B cell (primary cell): ENCODE results near the gene DOCK7. TPM values are rescaled to one million over a fixed set of nuclear protein-coding genes. Genes with fewer than 3 reads are reported as not detected.

Experiments
- ATAC-seq: fragments of 200-7000 bp; cut with Tn5 transposase; one replicate; pipeline ENCODE4 v1.10.0; 2021; ENCODE audit warnings: low read depth, mild to moderate bottlenecking, moderate number of reproducible peaks, moderate library complexity
- CTCF ChIA-PET: fragments of 350-600 bp; sonication (Branson Sonifier 250); formaldehyde crosslinking; loops from one replicate; lab custom pipeline; 2021; ENCODE audit warnings: antibody characterized with exemption, inconsistent platforms; lab: Charles Lee
- POLR2A ChIA-PET: fragments of 350-600 bp; sonication (Branson Sonifier 250); formaldehyde crosslinking; loops from one replicate; lab custom pipeline; 2021; ENCODE audit warnings: antibody characterized with exemption; lab: Charles Lee
- DNase-seq: peaks from one replicate; pipeline ENCODE4 v3.0.0; 2013
- H2AFZ ChIP-seq: 2 replicates; pipeline ENCODE4 v1.6.1; 2012; ENCODE audit warnings: mild to moderate bottlenecking, low read depth, low read length; ENCODE audit not compliant: insufficient read depth, poor library complexity, severe bottlenecking
- H3K27ac ChIP-seq, 2 donors: 1 replicate in 1 of 2; 2 replicates in 1 of 2; pipeline ENCODE4 v1.5.1; 2012 to 2013; ENCODE audit warnings: low read length in 2 of 2, mild to moderate bottlenecking in 2 of 2, moderate library complexity in 1 of 2
- H3K27me3 ChIP-seq, 4 experiments: fragments of 200-600 bp in 1 of 4; sonication (generic) in 1 of 4; replicated peaks in 1 of 4; 1 replicate in 2 of 4; 2 replicates in 2 of 4; pipeline versions ENCODE4 v1.6.1 to v1.7.0; 2013 to 2016; ENCODE audit warnings: low read length in 3 of 4, mild to moderate bottlenecking in 2 of 4, mixed read lengths in 1 of 4, moderate library complexity in 1 of 4; ENCODE audit not compliant: insufficient read depth in 4 of 4, control insufficient read depth in 3 of 4; ENCODE audit errors: control extremely low read depth in 1 of 4
- H3K36me3 ChIP-seq, 2 experiments: replicated peaks in 1 of 2; 1 replicate in 1 of 2; 2 replicates in 1 of 2; pipeline versions ENCODE4 v1.6.1 to v1.7.1; 2013; ENCODE audit warnings: low read length in 1 of 2; ENCODE audit not compliant: insufficient read depth in 2 of 2, control insufficient read depth in 1 of 2; ENCODE audit errors: control extremely low read depth in 1 of 2, extremely low read depth in 1 of 2
- H3K4me1 ChIP-seq, 2 donors: fragments of 200-600 bp in 1 of 2; sonication (generic) in 1 of 2; 1 replicate in 1 of 2; 2 replicates in 1 of 2; pipeline versions ENCODE4 v1.5.1 to v1.6.1; 2013 to 2017; ENCODE audit warnings: low read length in 2 of 2; ENCODE audit not compliant: control insufficient read depth in 2 of 2, insufficient read depth in 2 of 2
- H3K4me2 ChIP-seq: replicated peaks from 2 replicates; pipeline ENCODE3; 2012; ENCODE audit warnings: mild to moderate bottlenecking, low read depth, low read length; ENCODE audit not compliant: poor library complexity, severe bottlenecking
- H3K4me3 ChIP-seq, 5 experiments: fragments of 200-600 bp in 1 of 5; sonication (generic) in 1 of 5; 1 replicate in 3 of 5; 2 replicates in 2 of 5; pipeline versions ENCODE4 v1.5.1 to v1.7.0; 2011 to 2016; ENCODE audit warnings: low read length in 4 of 5, mild to moderate bottlenecking in 4 of 5, low read depth in 2 of 5, control low read depth in 1 of 5, moderate library complexity in 1 of 5; ENCODE audit not compliant: insufficient read depth in 1 of 5; ENCODE audit errors: control extremely low read depth in 1 of 5, extremely low read depth in 1 of 5
- H3K79me2 ChIP-seq: fragments of 200-600 bp; sonication (generic); one replicate; pipeline ENCODE4 v1.6.0; 2016; ENCODE audit warnings: low read length; ENCODE audit not compliant: control insufficient read depth, insufficient read depth
- H3K9ac ChIP-seq: fragments of 200-600 bp; sonication (generic); 2 replicates; pipeline ENCODE4 v1.6.1; 2017; ENCODE audit warnings: mild to moderate bottlenecking, low read length, moderate library complexity
- H3K9me3 ChIP-seq, 3 donors: one replicate each; pipeline versions ENCODE4 v1.6.1 to v1.7.1; 2013; ENCODE audit warnings: low read length in 2 of 3; ENCODE audit not compliant: control insufficient read depth in 2 of 3, insufficient read depth in 1 of 3; ENCODE audit errors: control extremely low read depth in 1 of 3
- H4K20me1 ChIP-seq: 2 replicates; pipeline ENCODE4 v1.6.0; 2012; ENCODE audit warnings: mild to moderate bottlenecking, low read length; ENCODE audit not compliant: insufficient read depth, control insufficient read depth, poor library complexity, severe bottlenecking
- H3K27ac Mint-ChIP-seq: one replicate; pipeline ENCODE4 v1.8.0; 2021; ENCODE audit warnings: mixed read lengths
- H3K27me3 Mint-ChIP-seq: one replicate; pipeline ENCODE4 v1.8.0; 2021; ENCODE audit warnings: mixed read lengths
- H3K4me1 Mint-ChIP-seq: one replicate; pipeline ENCODE4 v1.8.0; 2021; ENCODE audit warnings: mixed read lengths
- H3K4me3 Mint-ChIP-seq: one replicate; pipeline ENCODE4 v1.8.0; 2021; ENCODE audit warnings: mixed read lengths
- H3K9me3 Mint-ChIP-seq: one replicate; pipeline ENCODE4 v1.8.0; 2022; ENCODE audit warnings: mixed read lengths; ENCODE audit not compliant: insufficient read depth
- EZH2 ChIP-seq: IDR thresholded peaks from 2 replicates; pipeline ENCODE4 v1.6.1; 2012; ENCODE audit warnings: borderline replicate concordance, low read depth, mild to moderate bottlenecking, moderate library complexity, low read length; ENCODE audit not compliant: insufficient read depth, poor library complexity, severe bottlenecking
- WGBS: methylation state at CpG from one replicate; pipeline ENCODE4 v1.1.5; 2013; ENCODE audit warnings: missing lambda C conversion rate; ENCODE audit not compliant: insufficient coverage; 5-methylcytosine and 5-hydroxymethylcytosine counted together
- intact Hi-C: fragments of 100-400 bp; cut with micrococcal nuclease; formaldehyde crosslinking; loops from one replicate; pipeline ENCODE4 v1.10.0; 2022
- polyA plus RNA-seq: library from polyadenylated mRNA; depleted of rRNA; stranded (reverse); fragments of >200 nt; gene quantifications from 2 replicates; pipeline ENCODE4 v1.2.3, GENCODE V29; 2012
- total RNA-seq, 2 donors: library from RNA; stranded (reverse); fragments of 120-200 nt in 1 of 2; gene quantifications; 1 replicate in 1 of 2; 2 replicates in 1 of 2; pipeline versions ENCODE4 v1.2.3 to v1.2.4, GENCODE V29; 2013 to 2022
- TF ChIP-seq, protein P1 (sequence below): fragments of 200-600 bp; IDR thresholded peaks from one replicate; pipeline ENCODE4 v1.8.0; 2022; ENCODE audit warnings: antibody characterized with exemption, mild to moderate bottlenecking

Gene DOCK7
- total and polyA plus RNA-seq, 2 donors (not counting 1 experiment from before 2014, with no cell fraction given), result 3.6 to 20.5 TPM

- WGBS, result no CpG with 5 or more reads among the region's 6 CpGs
- no peaks in the 10 kb centered on the region for H3K36me3 ChIP-seq
- TF ChIP-seq EZH2, result no peak
- TF ChIP-seq, protein P1, sequence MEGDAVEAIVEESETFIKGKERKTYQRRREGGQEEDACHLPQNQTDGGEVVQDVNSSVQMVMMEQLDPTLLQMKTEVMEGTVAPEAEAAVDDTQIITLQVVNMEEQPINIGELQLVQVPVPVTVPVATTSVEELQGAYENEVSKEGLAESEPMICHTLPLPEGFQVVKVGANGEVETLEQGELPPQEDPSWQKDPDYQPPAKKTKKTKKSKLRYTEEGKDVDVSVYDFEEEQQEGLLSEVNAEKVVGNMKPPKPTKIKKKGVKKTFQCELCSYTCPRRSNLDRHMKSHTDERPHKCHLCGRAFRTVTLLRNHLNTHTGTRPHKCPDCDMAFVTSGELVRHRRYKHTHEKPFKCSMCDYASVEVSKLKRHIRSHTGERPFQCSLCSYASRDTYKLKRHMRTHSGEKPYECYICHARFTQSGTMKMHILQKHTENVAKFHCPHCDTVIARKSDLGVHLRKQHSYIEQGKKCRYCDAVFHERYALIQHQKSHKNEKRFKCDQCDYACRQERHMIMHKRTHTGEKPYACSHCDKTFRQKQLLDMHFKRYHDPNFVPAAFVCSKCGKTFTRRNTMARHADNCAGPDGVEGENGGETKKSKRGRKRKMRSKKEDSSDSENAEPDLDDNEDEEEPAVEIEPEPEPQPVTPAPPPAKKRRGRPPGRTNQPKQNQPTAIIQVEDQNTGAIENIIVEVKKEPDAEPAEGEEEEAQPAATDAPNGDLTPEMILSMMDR, result no peak
- no peak overlapping the region for H3K4me3 Mint-ChIP-seq
- H3K79me2 ChIP-seq, result no peaks in the 10 kb centered on the region
- H3K27ac ChIP-seq, result no peak overlapping the region
- no peak overlapping the region for H3K9ac ChIP-seq
- ChIA-PET POLR2A (no interaction called here), CTCF (no interaction called here)
- H3K4me2 ChIP-seq, result no peak overlapping the region
- ATAC-seq (no peak), DNase-seq (no peak)
- peaks cover 1% of the 10 kb centered on the region for H3K4me1 Mint-ChIP-seq
- H2AFZ ChIP-seq, result no peak overlapping the region
- no peak overlapping the region for H3K4me3 ChIP-seq
- no peaks in the 10 kb centered on the region for H3K4me1 ChIP-seq
- H4K20me1 ChIP-seq, result no peaks in the 10 kb centered on the region
- peaks cover 4% of the 10 kb centered on the region for H3K27me3 Mint-ChIP-seq
- H3K27ac Mint-ChIP-seq, result no peak overlapping the region
- H3K27me3 ChIP-seq, result no peaks in the 10 kb centered on the region
- no peaks in the 10 kb centered on the region for H3K9me3 Mint-ChIP-seq
- no peaks in the 10 kb centered on the region for H3K9me3 ChIP-seq
- intact Hi-C loops, result no loop called here
These were observed 29.3 kb upstream of the DOCK7 start for GRCh38 chr1:62717483-62717882.

DNA sequence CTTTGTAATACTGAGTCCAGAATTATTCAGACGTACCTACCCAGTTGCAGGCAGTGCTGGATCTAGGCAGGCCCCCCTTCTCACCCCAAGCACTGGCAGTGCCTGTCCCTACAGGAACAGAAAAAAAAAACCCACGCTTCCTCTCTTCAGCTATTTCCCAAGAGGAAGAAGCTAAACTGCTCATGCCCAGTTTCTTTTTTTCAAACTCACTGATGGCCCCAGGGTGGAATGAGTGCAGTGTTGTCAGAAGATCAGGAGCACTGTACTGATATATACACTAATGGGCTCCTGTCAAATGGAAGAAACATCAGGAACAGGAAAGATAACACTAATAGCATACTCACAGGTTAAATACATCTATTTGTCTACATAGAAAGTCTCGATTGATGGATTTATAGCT lies 28.2 kb upstream of the DOCK7 start:
- ATAC-seq (no peak), DNase-seq (no peak)
- Histone ChIP-seq H2AFZ (no peak overlapping the region), H3K4me1 (no peaks in the 10 kb centered on the region), H3K9me3 (no peaks in the 10 kb centered on the region), H3K27ac (no peak overlapping the region), H3K36me3 (no peaks in the 10 kb centered on the region), H3K27me3 (no peaks in the 10 kb centered on the region), H3K4me2 (no peak overlapping the region), H4K20me1 (no peaks in the 10 kb centered on the region), H3K9ac (no peak overlapping the region), H3K79me2 (no peaks in the 10 kb centered on the region), H3K4me3 (no peak overlapping the region)
- Mint-ChIP-seq H3K9me3 (no peaks in the 10 kb centered on the region), H3K27ac (no peak overlapping the region), H3K27me3 (peaks cover 4% of the 10 kb centered on the region), H3K4me3 (no peak overlapping the region), H3K4me1 (no peaks in the 10 kb centered on the region)
- POLR2A ChIA-PET, result no interaction called here
- intact Hi-C loops, result no loop called here
- no peak for TF ChIP-seq EZH2
- TF ChIP-seq, protein P1, result no peak
- WGBS, result no CpG with 5 or more reads among the region's 3 CpGs
- CTCF ChIA-PET, result no interaction called here
